CD4-positive, alpha-beta T cell (primary cell): ENCODE data around the gene ACYP1. TPM values are rescaled to one million over a fixed set of nuclear protein-coding genes. Genes with fewer than 3 reads are reported as not detected.

Experiments used
- ATAC-seq: fragments of 200-7000 bp; cut with Tn5 transposase; one replicate; pipeline ENCODE4 v1.10.0; 2022; ENCODE audit warnings: mild to moderate bottlenecking; ENCODE audit not compliant: poor library complexity
- CTCF ChIA-PET: fragments of 350-600 bp; sonication (Branson Sonifier 250); formaldehyde crosslinking; loops from one replicate; lab custom pipeline; 2021; ENCODE audit warnings: antibody characterized with exemption, inconsistent platforms; lab: Charles Lee
- POLR2A ChIA-PET: fragments of 350-600 bp; sonication (Branson Sonifier 250); formaldehyde crosslinking; loops from one replicate; lab custom pipeline; 2021; ENCODE audit warnings: antibody characterized with exemption, inconsistent platforms; lab: Charles Lee
- DNase-seq, 14 experiments: peaks; one replicate each; pipeline ENCODE4 v3.0.0-alpha.2; 2013 to 2020; ENCODE audit warnings: mixed read lengths in 2 of 14
- H3K27ac ChIP-seq, 2 donors: one replicate each; pipeline versions ENCODE4 v1.5.1 to v1.7.0; 2013; ENCODE audit warnings: low read length in 2 of 2, low read depth in 1 of 2, mild to moderate bottlenecking in 1 of 2
- H3K27me3 ChIP-seq, 2 experiments: 1 replicate in 1 of 2; 2 replicates in 1 of 2; pipeline versions ENCODE4 v1.6.1 to v1.7.0; 2013; ENCODE audit warnings: low read length in 2 of 2, control low read depth in 1 of 2, mild to moderate bottlenecking in 1 of 2, moderate library complexity in 1 of 2; ENCODE audit not compliant: insufficient read depth in 2 of 2, control insufficient read depth in 1 of 2
- H3K36me3 ChIP-seq: one replicate; pipeline ENCODE4 v1.6.1; 2013; ENCODE audit warnings: low read length, control low read depth; ENCODE audit not compliant: insufficient read depth
- H3K4me1 ChIP-seq: one replicate; pipeline ENCODE4 v1.6.1; 2013; ENCODE audit warnings: low read length, control low read depth; ENCODE audit not compliant: insufficient read depth
- H3K4me3 ChIP-seq: one replicate; pipeline ENCODE4 v1.5.1; 2013; ENCODE audit warnings: mild to moderate bottlenecking, low read length, moderate library complexity
- H3K9me3 ChIP-seq, 2 experiments: 1 replicate in 1 of 2; 2 replicates in 1 of 2; pipeline versions ENCODE4 v1.6.1 to v1.7.0; 2013; ENCODE audit warnings: low read length in 2 of 2, mild to moderate bottlenecking in 2 of 2, control low read depth in 1 of 2, moderate library complexity in 1 of 2; ENCODE audit not compliant: control insufficient read depth in 1 of 2, insufficient read depth in 1 of 2
- H3K27ac Mint-ChIP-seq: one replicate; pipeline ENCODE4 v1.8.0; 2020; ENCODE audit warnings: mixed read lengths
- H3K27me3 Mint-ChIP-seq: one replicate; pipeline ENCODE4 v1.8.0; 2021; ENCODE audit warnings: mixed read lengths
- H3K36me3 Mint-ChIP-seq: one replicate; pipeline ENCODE4 v1.8.0; 2021; ENCODE audit warnings: low read depth, mixed read lengths
- H3K4me1 Mint-ChIP-seq: one replicate; pipeline ENCODE4 v1.8.0; 2021; ENCODE audit warnings: low read depth, mixed read lengths
- H3K4me3 Mint-ChIP-seq: one replicate; pipeline ENCODE4 v1.8.0; 2020; ENCODE audit warnings: mild to moderate bottlenecking, mixed read lengths
- H3K9me3 Mint-ChIP-seq: one replicate; pipeline ENCODE4 v1.8.0; 2020; ENCODE audit warnings: mixed read lengths
- intact Hi-C, 2 experiments: fragments of 100-400 bp; cut with DNase I in 1 of 2; cut with micrococcal nuclease in 1 of 2; formaldehyde crosslinking; loops; one replicate each; pipeline versions ENCODE4 v1.15.1 to v1.9.0; 2023 to 2025; cut with DNase I, micrococcal nuclease
- total RNA-seq, 174 experiments: library from RNA in 2 of 174; stranded (reverse) in 2 of 174; gene quantifications; one replicate each; pipeline ENCODE4 v1.2.3 and lab custom pipeline; 2021 to 2026
- TF ChIP-seq, protein P1 (sequence below): fragments of 200-600 bp; IDR thresholded peaks from one replicate; pipeline ENCODE4 v1.8.0; 2022; ENCODE audit warnings: antibody characterized with exemption, mild to moderate bottlenecking

Gene ACYP1
- total RNA-seq, 2 experiments from 2014 or later, result 7.9 to 9.4 TPM

DNA sequence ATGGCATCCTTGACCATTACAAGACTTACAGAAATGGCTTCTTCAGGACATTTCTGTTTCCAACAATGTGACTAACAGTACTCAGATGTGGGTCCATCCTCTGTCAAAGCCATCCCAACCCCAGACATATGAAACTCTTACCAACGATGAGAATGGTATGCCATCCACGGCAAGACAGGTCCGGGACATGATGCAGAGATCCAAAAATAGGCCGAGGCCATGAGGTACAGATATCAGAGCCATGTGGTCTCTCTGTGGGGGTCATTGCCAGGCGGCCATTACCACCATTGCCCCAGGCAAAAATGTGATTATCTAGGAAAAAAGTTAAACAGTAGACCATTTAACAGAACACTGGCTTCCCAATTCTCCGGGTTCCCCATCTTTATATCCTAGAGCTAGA is 33.1 kb upstream of the ACYP1 start:
- H3K4me3 Mint-ChIP-seq, result no peak overlapping the region
- CTCF ChIA-PET, result no interaction called here
- POLR2A ChIA-PET, result no interaction called here

DNA sequence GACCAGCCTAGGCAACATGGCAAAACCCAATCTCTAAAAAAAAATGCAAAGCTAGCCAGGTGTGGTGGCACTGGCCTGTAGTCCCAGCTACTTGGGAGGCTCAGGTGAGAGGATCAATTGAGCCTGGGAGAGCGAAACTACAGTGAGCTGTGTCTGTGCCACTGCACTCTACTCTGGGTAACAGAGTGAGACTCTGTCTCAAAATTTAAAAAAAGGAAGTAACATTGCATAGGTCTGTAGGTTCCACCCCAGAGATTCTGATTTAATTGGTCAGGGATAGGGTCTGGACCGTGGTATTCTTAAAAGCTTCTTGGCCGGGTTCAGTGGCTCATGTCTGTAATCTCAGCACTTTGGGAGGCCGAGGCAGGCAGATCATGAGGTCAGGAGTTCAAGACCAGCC is 31.9 kb upstream of the ACYP1 start:
- Histone ChIP-seq H3K36me3 (peaks cover 84% of the 10 kb centered on the region), H3K4me3 (no peak overlapping the region), H3K9me3 (no peaks in the 10 kb centered on the region), H3K4me1 (no peaks in the 10 kb centered on the region), H3K27ac (no peak overlapping the region), H3K27me3 (no peaks in the 10 kb centered on the region)
- Mint-ChIP-seq H3K9me3 (no peaks in the 10 kb centered on the region), H3K36me3 (peaks cover 85% of the 10 kb centered on the region), H3K27ac (no peak overlapping the region), H3K27me3 (no peaks in the 10 kb centered on the region), H3K4me1 (peaks cover 6% of the 10 kb centered on the region), H3K4me3 (no peak overlapping the region)
- DNase-seq, result no peak
- ATAC-seq, result no peak
- CTCF ChIA-PET, result no interaction called here
- POLR2A ChIA-PET, result interaction anchor here (1.0 kb wide), 1 partner anchor 26 kb away, joined by 3 read pairs; the partner anchor contains the start of gene ZC2HC1C
- intact Hi-C loops, result no loop called here
- TF ChIP-seq, protein P1, sequence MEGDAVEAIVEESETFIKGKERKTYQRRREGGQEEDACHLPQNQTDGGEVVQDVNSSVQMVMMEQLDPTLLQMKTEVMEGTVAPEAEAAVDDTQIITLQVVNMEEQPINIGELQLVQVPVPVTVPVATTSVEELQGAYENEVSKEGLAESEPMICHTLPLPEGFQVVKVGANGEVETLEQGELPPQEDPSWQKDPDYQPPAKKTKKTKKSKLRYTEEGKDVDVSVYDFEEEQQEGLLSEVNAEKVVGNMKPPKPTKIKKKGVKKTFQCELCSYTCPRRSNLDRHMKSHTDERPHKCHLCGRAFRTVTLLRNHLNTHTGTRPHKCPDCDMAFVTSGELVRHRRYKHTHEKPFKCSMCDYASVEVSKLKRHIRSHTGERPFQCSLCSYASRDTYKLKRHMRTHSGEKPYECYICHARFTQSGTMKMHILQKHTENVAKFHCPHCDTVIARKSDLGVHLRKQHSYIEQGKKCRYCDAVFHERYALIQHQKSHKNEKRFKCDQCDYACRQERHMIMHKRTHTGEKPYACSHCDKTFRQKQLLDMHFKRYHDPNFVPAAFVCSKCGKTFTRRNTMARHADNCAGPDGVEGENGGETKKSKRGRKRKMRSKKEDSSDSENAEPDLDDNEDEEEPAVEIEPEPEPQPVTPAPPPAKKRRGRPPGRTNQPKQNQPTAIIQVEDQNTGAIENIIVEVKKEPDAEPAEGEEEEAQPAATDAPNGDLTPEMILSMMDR, result no peak

More for the DNA sequence above, 33.1 kb upstream of the ACYP1 start:
- peaks cover 85% of the 10 kb centered on the region for H3K36me3 Mint-ChIP-seq
- no peak overlapping the region for H3K4me3 ChIP-seq
- H3K9me3 Mint-ChIP-seq, result no peaks in the 10 kb centered on the region
- ATAC-seq (no peak), DNase-seq (no peak)
- peaks cover 84% of the 10 kb centered on the region for H3K36me3 ChIP-seq
- intact Hi-C loops, result no loop called here
- H3K27ac ChIP-seq, result no peak overlapping the region
- no peaks in the 10 kb centered on the region for H3K4me1 ChIP-seq
- TF ChIP-seq, protein P1, result no peak
- H3K27me3 ChIP-seq, result no peaks in the 10 kb centered on the region
- no peaks in the 10 kb centered on the region for H3K27me3 Mint-ChIP-seq
- H3K4me1 Mint-ChIP-seq, result peaks cover 6% of the 10 kb centered on the region
- H3K9me3 ChIP-seq, result no peaks in the 10 kb centered on the region
- H3K27ac Mint-ChIP-seq, result no peak overlapping the region

DNA sequence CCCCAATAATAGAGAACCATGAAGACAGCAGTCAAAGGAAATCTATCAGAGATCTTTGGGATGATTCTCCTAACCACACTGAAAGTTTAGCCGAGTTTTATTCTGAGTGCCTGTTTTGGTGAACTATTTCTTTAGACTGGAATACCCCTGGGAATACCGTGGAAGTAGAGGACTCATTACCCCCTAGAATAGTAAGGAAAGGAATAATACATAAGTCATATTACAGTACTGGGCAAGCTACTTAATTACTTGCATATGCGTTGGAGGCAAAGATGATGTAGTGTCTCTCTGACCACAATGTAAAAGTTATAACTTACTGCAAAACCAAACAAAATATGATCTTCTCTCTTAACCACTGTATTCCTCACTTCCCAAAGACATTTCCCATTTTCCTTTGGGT is 31.1 kb upstream of the ACYP1 start:
- H3K4me3 Mint-ChIP-seq, result no peak overlapping the region
- Histone ChIP-seq H3K9me3 (no peaks in the 10 kb centered on the region), H3K27ac (no peak overlapping the region), H3K4me3 (no peak overlapping the region), H3K4me1 (no peaks in the 10 kb centered on the region), H3K27me3 (no peaks in the 10 kb centered on the region), H3K36me3 (peaks cover 81% of the 10 kb centered on the region)
- DNase-seq (no peak), ATAC-seq (no peak)
- H3K36me3 Mint-ChIP-seq, result peaks cover 85% of the 10 kb centered on the region
- peaks cover 6% of the 10 kb centered on the region for H3K4me1 Mint-ChIP-seq
- ChIA-PET CTCF (no interaction called here), POLR2A (interaction anchor here (1.0 kb wide), 1 partner anchor 25 kb away, joined by 3 read pairs; the partner anchor contains the start of gene ZC2HC1C)
- H3K27me3 Mint-ChIP-seq, result no peaks in the 10 kb centered on the region
- H3K9me3 Mint-ChIP-seq, result no peaks in the 10 kb centered on the region
- intact Hi-C loops, result no loop called here
- TF ChIP-seq, protein P1, result no peak
- no peak overlapping the region for H3K27ac Mint-ChIP-seq
